K562 (cell line): ENCODE data around the gene TIMM17A. TPM values are rescaled to one million over a fixed set of nuclear protein-coding genes. Genes with fewer than 3 reads are reported as not detected.

ENCODE experiments used
- ATAC-seq: fragments of 200-7000 bp; cut with Tn5 transposase; 3 replicates; pipeline ENCODE4 v1.9.1; 2020; ENCODE audit warnings: moderate library complexity
- BruUV-seq: library from RNA; stranded (reverse); fragments of 400-500 nt; replicated peaks from 2 replicates; lab custom pipeline; 2021; lab: Mats Ljungman, UMichigan
- CTCF ChIA-PET: fragments of 300-600 bp; formaldehyde crosslinking; extraction: SDS; loops from one replicate; lab custom pipeline; 2021; ENCODE audit warnings: low intra/inter-chr PET ratio; lab: Yijun Ruan, JAX
- POLR2A ChIA-PET: fragments of 300-600, 350-650 bp; sonication (Branson Sonifier 250); formaldehyde crosslinking; extraction: SDS; loops from one replicate; lab custom pipeline; 2021; ENCODE audit warnings: antibody characterized with exemption, inconsistent platforms; lab: Yijun Ruan, JAX
- DNase-seq, 4 experiments: peaks; one replicate each; pipeline versions ENCODE4 v3.0.0 to v3.0.0-alpha.2; 2011 to 2018; ENCODE audit warnings: low spot score in 3 of 4, mixed read lengths in 3 of 4; ENCODE audit errors: extremely low read depth in 1 of 4
- FAIRE-seq: peaks from 2 replicates; lab custom pipeline; 2011; peaks lifted over from hg19 to GRCh38; lab: Jason Lieb, UNC
- H2AFZ ChIP-seq: 2 replicates; pipeline ENCODE4 v1.6.0; 2011; ENCODE audit warnings: low read depth, low read length, control low read depth, inconsistent platforms
- H3K27ac ChIP-seq: fragments of 200-600 bp; 3 replicates; pipeline ENCODE4 v1.8.0; 2011; ENCODE audit warnings: low read depth, mild to moderate bottlenecking, control low read depth, inconsistent platforms, low read length, moderate library complexity, mixed read lengths; ENCODE audit errors: extremely low read depth
- H3K27me3 ChIP-seq, 2 experiments: fragments of 300-600 bp in 1 of 2; 2 replicates in 1 of 2; 3 replicates in 1 of 2; pipeline versions ENCODE4 v1.6.0 to v1.8.0; 2011; ENCODE audit warnings: inconsistent platforms in 2 of 2, low read length in 2 of 2, mild to moderate bottlenecking in 1 of 2, mixed read lengths in 1 of 2, moderate library complexity in 1 of 2; ENCODE audit not compliant: control insufficient read depth in 2 of 2, insufficient read depth in 2 of 2
- H3K36me3 ChIP-seq: fragments of 300-600 bp; 3 replicates; pipeline ENCODE4 v1.8.0; 2011; ENCODE audit warnings: mild to moderate bottlenecking, low read length, inconsistent platforms; ENCODE audit not compliant: control insufficient read depth, insufficient read depth
- H3K4me1 ChIP-seq, 2 experiments: fragments of 200-600 bp in 1 of 2; replicated peaks in 1 of 2; 2 replicates in 1 of 2; 3 replicates in 1 of 2; pipeline versions ENCODE4 v1.5.1 to v1.8.0; 2011; ENCODE audit warnings: inconsistent platforms in 2 of 2, low read length in 2 of 2, mild to moderate bottlenecking in 1 of 2, mixed read lengths in 1 of 2, moderate library complexity in 1 of 2; ENCODE audit not compliant: control insufficient read depth in 2 of 2, insufficient read depth in 2 of 2
- H3K4me2 ChIP-seq: 2 replicates; pipeline ENCODE4 v1.6.1; 2011; ENCODE audit warnings: low read length, control low read depth, inconsistent platforms, mixed read lengths; ENCODE audit not compliant: insufficient read depth
- H3K4me3 ChIP-seq: fragments of 200-600 bp; sonication (generic), shearing (Covaris generic); 2 replicates; pipeline ENCODE4 v1.5.1; 2016; ENCODE audit warnings: control low read depth, inconsistent platforms
- H3K79me2 ChIP-seq: fragments of 200-600 bp; 3 replicates; pipeline ENCODE4 v1.8.0; 2011; ENCODE audit warnings: low read length, inconsistent platforms; ENCODE audit not compliant: control insufficient read depth, insufficient read depth
- H3K9ac ChIP-seq, 2 experiments: 2 replicates each; pipeline versions ENCODE4 v1.6.0 to v1.6.1; 2011; ENCODE audit warnings: low read depth in 2 of 2, low read length in 2 of 2, control low read depth in 1 of 2, inconsistent platforms in 1 of 2, mild to moderate bottlenecking in 1 of 2, mixed read lengths in 1 of 2; ENCODE audit not compliant: insufficient read depth in 1 of 2
- H3K9me1 ChIP-seq: one replicate; pipeline ENCODE4 v1.6.0; 2011; ENCODE audit warnings: inconsistent platforms, mild to moderate bottlenecking, low read length, moderate library complexity; ENCODE audit not compliant: control insufficient read depth, insufficient read depth
- H3K9me3 ChIP-seq: replicated peaks from 2 replicates; pipeline ENCODE4 v1.5.1; 2011; ENCODE audit warnings: low read depth, low read length, inconsistent platforms; ENCODE audit not compliant: control insufficient read depth, insufficient read depth
- H4K20me1 ChIP-seq: replicated peaks from 2 replicates; pipeline ENCODE4 v1.6.1; 2011; ENCODE audit warnings: low read length, inconsistent platforms, mixed read lengths; ENCODE audit not compliant: control insufficient read depth, insufficient read depth
- CBX8 ChIP-seq: fragments of 200-600 bp; sonication (generic); IDR thresholded peaks from 2 replicates; pipeline ENCODE4 v1.6.1; 2012; ENCODE audit warnings: borderline replicate concordance, mixed run types, low read depth, mild to moderate bottlenecking, moderate library complexity, mixed read lengths, low read length, control low read depth, inconsistent platforms; ENCODE audit not compliant: poor library complexity, severe bottlenecking; ENCODE audit errors: extremely low read depth
- HOMEZ ChIP-seq: fragments of 250-450 bp; sonication (Bioruptor Pico); IDR thresholded peaks from 2 replicates; pipeline ENCODE4 v1.4.0; 2020; ENCODE audit warnings: mild to moderate bottlenecking, moderate library complexity
- MEIS2 ChIP-seq: fragments of 450-650 bp; IDR thresholded peaks from 2 replicates; pipeline ENCODE4 v1.6.1; 2014; ENCODE audit warnings: mild to moderate bottlenecking; ENCODE audit not compliant: partially characterized antibody
- PHF20 ChIP-seq: fragments of 450-650 bp; IDR thresholded peaks from 2 replicates; pipeline ENCODE4 v1.6.1; 2018; ENCODE audit not compliant: partially characterized antibody
- TGIF2 ChIP-seq: sonication (generic); formaldehyde crosslinking; IDR thresholded peaks from 2 replicates; pipeline ENCODE4 v1.8.1; 2022; ENCODE audit warnings: mild to moderate bottlenecking, missing genetic modification reagents, moderate library complexity
- YBX1 ChIP-seq: fragments of 450-650 bp; IDR thresholded peaks from 2 replicates; pipeline ENCODE4 v1.7.1; 2016; ENCODE audit warnings: mild to moderate bottlenecking
- ZNF165 ChIP-seq: fragments of 250-450 bp; sonication (Bioruptor Pico); IDR thresholded peaks from 2 replicates; pipeline ENCODE4 v1.4.0; 2020; ENCODE audit warnings: borderline replicate concordance
- WGBS: fragments of 100-300 bp; shearing (Covaris generic); methylation state at CpG from one replicate; pipeline ENCODE4 v1.1.6; 2016; ENCODE audit warnings: low coverage, mixed read lengths; ENCODE audit not compliant: insufficient coverage; ENCODE audit errors: missing lambda C conversion rate; 5-methylcytosine and 5-hydroxymethylcytosine counted together
- in situ Hi-C: fragments of 300-500 bp; cut with MboI; formaldehyde crosslinking; loops from 4 replicates; pipeline ENCODE4 v1.15.0; 2018; ENCODE audit warnings: inconsistent platforms, mixed read lengths
- intact Hi-C: fragments of 100-400 bp; cut with micrococcal nuclease; formaldehyde crosslinking; loops from 2 replicates; pipeline ENCODE4 v1.14.2; 2022
- polyA plus RNA-seq, 8 experiments: library from polyadenylated mRNA; depleted of rRNA in 4 of 8; stranded (reverse) in 5 of 8; unstranded in 3 of 8; fragments of >200 nt; fragmentation: Nextera tagmentation in 2 of 8; fragmentation: Illumina TruSeq in 1 of 8; extraction: Ambion mirVana in 2 of 8; extraction: Trizol in 1 of 8; gene quantifications; 2 replicates each; pipeline versions ENCODE4 v1.2.1 to v1.2.3, GENCODE V29; 2011 to 2014; ENCODE audit warnings: inconsistent platforms in 1 of 8, missing spikeins in 1 of 8
- total RNA-seq, 7 experiments: library from RNA; depleted of rRNA in 6 of 7; stranded (reverse); fragments of >200 nt in 6 of 7; fragmentation: Illumina TruSeq in 2 of 7; extraction: Trizol in 2 of 7; gene quantifications; 2 replicates each; pipeline versions ENCODE4 v1.2.1 to v1.2.3, GENCODE V29; 2011 to 2021; ENCODE audit warnings: low replicate concordance in 1 of 7
- TF ChIP-seq, protein P1 (sequence below): fragments of 450-650 bp; IDR thresholded peaks from 2 replicates; pipeline ENCODE4 v1.6.1; 2016; ENCODE audit warnings: low read depth
- TF ChIP-seq, protein P2 (sequence below), 3 experiments: IDR thresholded peaks in 2 of 3; conservative IDR thresholded peaks in 1 of 3; 2 replicates each; pipeline ENCODE4 v1.5.1; 2011 to 2012; ENCODE audit warnings: low read length in 3 of 3, mild to moderate bottlenecking in 3 of 3, control low read depth in 2 of 3, improper control_type of control experiment in 1 of 3, inconsistent platforms in 1 of 3, low read depth in 1 of 3, mixed read lengths in 1 of 3, moderate library complexity in 1 of 3; ENCODE audit not compliant: insufficient read depth in 2 of 3

The TIMM17A gene
- total and polyA plus RNA-seq, 9 of the 15 experiments (the other 6 are each of a cell fraction or from before 2014, with no cell fraction given), result 116 to 744 (median 180) TPM

DNA sequence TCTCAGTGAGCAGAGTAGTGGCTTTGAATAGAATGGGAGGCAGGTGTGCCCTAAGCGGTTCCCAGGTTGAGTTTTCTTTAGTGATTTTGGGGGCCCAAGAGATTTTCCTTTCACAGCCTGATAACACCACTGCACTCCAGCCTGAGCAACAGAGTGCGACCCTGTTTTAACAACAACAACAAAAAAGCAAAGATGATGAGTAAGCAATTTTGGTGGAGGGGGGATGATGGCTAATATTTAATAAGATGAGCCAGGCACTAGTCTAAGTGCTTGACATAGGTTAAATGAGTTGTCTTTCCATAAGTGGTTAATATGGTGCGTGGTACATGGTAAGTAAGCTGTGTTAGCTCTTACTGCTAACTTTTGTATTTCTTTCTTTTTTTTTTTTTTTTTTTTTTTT, 29.1 kb downstream of the TIMM17A start:
- WGBS, result 90% methylated on average over 3 of the region's 3 CpGs
- FAIRE-seq (no peak), DNase-seq (no peak), ATAC-seq (no peak)
- Histone ChIP-seq H3K27me3 (no peaks in the 10 kb centered on the region), H3K27ac (no peak overlapping the region), H3K4me2 (no peak overlapping the region), H3K9ac (no peak overlapping the region), H3K9me3 (no peaks in the 10 kb centered on the region), H3K36me3 (peaks cover 36% of the 10 kb centered on the region), H4K20me1 (peaks cover 17% of the 10 kb centered on the region), H3K9me1 (no peaks in the 10 kb centered on the region), H3K4me1 (peaks cover 9 to 19% of the 10 kb centered on the region in 2 experiments; a peak in 4 of 5 replicates), H3K4me3 (no peak overlapping the region), H2AFZ (no peak overlapping the region), H3K79me2 (peaks cover 44% of the 10 kb centered on the region)
- BruUV-seq, result no TSS peak
- intact Hi-C loops (no loop called here), in situ Hi-C loops (no loop called here)
- ChIA-PET POLR2A (interaction anchor here (0.6 to 1.2 kb wide), 5 partner anchors 12 to 174 kb away, joined by 3 read pairs; no protein-coding TSS in a partner anchor), CTCF (interaction anchor here (1.8 kb wide), 1 partner anchor 88 kb away, joined by 6 read pairs; no protein-coding TSS in a partner anchor)
- TF ChIP-seq MEIS2, result no peak
- TF ChIP-seq, protein P1, sequence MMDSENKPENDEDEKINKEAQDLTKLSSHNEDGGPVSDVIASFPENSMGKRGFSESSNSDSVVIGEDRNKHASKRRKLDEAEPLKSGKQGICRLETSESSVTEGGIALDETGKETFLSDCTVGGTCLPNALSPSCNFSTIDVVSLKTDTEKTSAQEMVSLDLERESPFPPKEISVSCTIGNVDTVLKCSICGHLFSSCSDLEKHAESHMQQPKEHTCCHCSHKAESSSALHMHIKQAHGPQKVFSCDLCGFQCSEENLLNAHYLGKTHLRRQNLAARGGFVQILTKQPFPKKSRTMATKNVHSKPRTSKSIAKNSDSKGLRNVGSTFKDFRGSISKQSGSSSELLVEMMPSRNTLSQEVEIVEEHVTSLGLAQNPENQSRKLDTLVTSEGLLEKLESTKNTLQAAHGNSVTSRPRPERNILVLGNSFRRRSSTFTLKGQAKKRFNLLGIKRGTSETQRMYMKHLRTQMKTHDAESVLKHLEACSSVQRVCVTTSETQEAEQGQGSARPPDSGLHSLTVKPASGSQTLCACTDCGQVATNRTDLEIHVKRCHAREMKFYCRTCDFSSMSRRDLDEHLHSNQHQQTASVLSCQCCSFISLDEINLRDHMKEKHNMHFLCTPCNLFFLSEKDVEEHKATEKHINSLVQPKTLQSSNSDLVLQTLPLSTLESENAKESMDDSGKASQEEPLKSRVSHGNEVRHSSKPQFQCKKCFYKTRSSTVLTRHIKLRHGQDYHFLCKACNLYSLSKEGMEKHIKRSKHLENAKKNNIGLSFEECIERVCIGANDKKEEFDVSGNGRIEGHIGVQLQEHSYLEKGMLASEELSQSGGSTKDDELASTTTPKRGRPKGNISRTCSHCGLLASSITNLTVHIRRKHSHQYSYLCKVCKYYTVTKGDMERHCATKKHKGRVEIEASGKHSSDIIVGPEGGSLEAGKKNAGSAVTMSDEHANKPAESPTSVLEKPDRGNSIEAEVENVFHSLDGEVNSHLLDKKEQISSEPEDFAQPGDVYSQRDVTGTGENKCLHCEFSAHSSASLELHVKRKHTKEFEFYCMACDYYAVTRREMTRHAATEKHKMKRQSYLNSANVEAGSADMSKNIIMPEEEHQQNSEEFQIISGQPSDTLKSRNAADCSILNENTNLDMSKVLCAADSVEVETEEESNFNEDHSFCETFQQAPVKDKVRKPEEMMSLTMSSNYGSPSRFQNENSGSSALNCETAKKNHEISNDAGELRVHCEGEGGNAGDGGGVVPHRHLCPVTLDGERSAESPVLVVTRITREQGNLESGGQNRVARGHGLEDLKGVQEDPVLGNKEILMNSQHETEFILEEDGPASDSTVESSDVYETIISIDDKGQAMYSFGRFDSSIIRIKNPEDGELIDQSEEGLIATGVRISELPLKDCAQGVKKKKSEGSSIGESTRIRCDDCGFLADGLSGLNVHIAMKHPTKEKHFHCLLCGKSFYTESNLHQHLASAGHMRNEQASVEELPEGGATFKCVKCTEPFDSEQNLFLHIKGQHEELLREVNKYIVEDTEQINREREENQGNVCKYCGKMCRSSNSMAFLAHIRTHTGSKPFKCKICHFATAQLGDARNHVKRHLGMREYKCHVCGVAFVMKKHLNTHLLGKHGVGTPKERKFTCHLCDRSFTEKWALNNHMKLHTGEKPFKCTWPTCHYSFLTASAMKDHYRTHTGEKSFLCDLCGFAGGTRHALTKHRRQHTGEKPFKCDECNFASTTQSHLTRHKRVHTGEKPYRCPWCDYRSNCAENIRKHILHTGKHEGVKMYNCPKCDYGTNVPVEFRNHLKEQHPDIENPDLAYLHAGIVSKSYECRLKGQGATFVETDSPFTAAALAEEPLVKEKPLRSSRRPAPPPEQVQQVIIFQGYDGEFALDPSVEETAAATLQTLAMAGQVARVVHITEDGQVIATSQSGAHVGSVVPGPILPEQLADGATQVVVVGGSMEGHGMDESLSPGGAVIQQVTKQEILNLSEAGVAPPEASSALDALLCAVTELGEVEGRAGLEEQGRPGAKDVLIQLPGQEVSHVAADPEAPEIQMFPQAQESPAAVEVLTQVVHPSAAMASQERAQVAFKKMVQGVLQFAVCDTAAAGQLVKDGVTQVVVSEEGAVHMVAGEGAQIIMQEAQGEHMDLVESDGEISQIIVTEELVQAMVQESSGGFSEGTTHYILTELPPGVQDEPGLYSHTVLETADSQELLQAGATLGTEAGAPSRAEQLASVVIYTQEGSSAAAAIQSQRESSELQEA, result no peak
- TF ChIP-seq PHF20, result no peak
- TF ChIP-seq HOMEZ (CRISPR knock-in tag), result no peak
- TF ChIP-seq CBX8, result no peak
- no peak for TF ChIP-seq TGIF2
- TF ChIP-seq ZNF165 (CRISPR knock-in tag), result no peak
- TF ChIP-seq, protein P2, sequence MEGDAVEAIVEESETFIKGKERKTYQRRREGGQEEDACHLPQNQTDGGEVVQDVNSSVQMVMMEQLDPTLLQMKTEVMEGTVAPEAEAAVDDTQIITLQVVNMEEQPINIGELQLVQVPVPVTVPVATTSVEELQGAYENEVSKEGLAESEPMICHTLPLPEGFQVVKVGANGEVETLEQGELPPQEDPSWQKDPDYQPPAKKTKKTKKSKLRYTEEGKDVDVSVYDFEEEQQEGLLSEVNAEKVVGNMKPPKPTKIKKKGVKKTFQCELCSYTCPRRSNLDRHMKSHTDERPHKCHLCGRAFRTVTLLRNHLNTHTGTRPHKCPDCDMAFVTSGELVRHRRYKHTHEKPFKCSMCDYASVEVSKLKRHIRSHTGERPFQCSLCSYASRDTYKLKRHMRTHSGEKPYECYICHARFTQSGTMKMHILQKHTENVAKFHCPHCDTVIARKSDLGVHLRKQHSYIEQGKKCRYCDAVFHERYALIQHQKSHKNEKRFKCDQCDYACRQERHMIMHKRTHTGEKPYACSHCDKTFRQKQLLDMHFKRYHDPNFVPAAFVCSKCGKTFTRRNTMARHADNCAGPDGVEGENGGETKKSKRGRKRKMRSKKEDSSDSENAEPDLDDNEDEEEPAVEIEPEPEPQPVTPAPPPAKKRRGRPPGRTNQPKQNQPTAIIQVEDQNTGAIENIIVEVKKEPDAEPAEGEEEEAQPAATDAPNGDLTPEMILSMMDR (IDR thresholded peaks at IDR 0.05 in 2 of 3, conservative IDR thresholded peaks at IDR 0.05 in 1 of 3; ENCODE audit: insufficient read depth in 2 of 3, low read depth in 1 of 3, low read length in 3 of 3), result no peak
- no peak for TF ChIP-seq YBX1
